H1 (cell line): ENCODE results near the gene PDE8B. TPM values are rescaled to one million over a fixed set of nuclear protein-coding genes. Genes with fewer than 3 reads are reported as not detected.

ENCODE experiments used
- CTCF ChIA-PET: fragments of 300-600 bp; sonication (Branson Sonifier 250); formaldehyde crosslinking; loops from one replicate; lab custom pipeline; 2021; ENCODE audit not compliant: partially characterized antibody; lab: Charles Lee
- POLR2A ChIA-PET: fragments of 300-600 bp; sonication (Branson Sonifier 250); formaldehyde crosslinking; loops from one replicate; lab custom pipeline; 2021; ENCODE audit warnings: inconsistent platforms; ENCODE audit not compliant: partially characterized antibody; lab: Charles Lee
- DNase-seq, 2 experiments: peaks; one replicate each; pipeline versions ENCODE4 v3.0.0 to v3.0.0-alpha.2; 2010 to 2022; ENCODE audit warnings: low spot score in 2 of 2, low read depth in 1 of 2, mixed read lengths in 1 of 2
- FAIRE-seq: peaks from 2 replicates; lab custom pipeline; 2011; peaks lifted over from hg19 to GRCh38; lab: Jason Lieb, UNC
- H2AFZ ChIP-seq: 2 replicates; pipeline ENCODE4 v1.8.1; 2012; ENCODE audit warnings: low read length, inconsistent platforms
- H2AK5ac ChIP-seq: 2 replicates; pipeline ENCODE4 v1.6.1; 2013; ENCODE audit warnings: low read depth, low read length
- H2BK120ac ChIP-seq: replicated peaks from 2 replicates; pipeline ENCODE3; 2013; ENCODE audit warnings: low read depth, low read length, inconsistent platforms
- H2BK12ac ChIP-seq: 2 replicates; pipeline ENCODE4 v1.6.1; 2013; ENCODE audit warnings: low read depth, low read length
- H2BK15ac ChIP-seq: 2 replicates; pipeline ENCODE4 v1.6.1; 2013; ENCODE audit warnings: low read length
- H2BK20ac ChIP-seq: 2 replicates; pipeline ENCODE4 v1.6.1; 2013; ENCODE audit warnings: low read length
- H2BK5ac ChIP-seq: 2 replicates; pipeline ENCODE4 v1.6.1; 2013; ENCODE audit warnings: low read depth, low read length
- H3K14ac ChIP-seq: 2 replicates; pipeline ENCODE4 v1.6.1; 2013; ENCODE audit warnings: inconsistent platforms; ENCODE audit not compliant: insufficient read length
- H3K18ac ChIP-seq: 2 replicates; pipeline ENCODE4 v1.6.1; 2013; ENCODE audit warnings: low read length; ENCODE audit errors: extremely low read depth
- H3K23ac ChIP-seq: 2 replicates; pipeline ENCODE4 v1.6.1; 2013; ENCODE audit warnings: inconsistent platforms; ENCODE audit not compliant: insufficient read length
- H3K23me2 ChIP-seq: 2 replicates; pipeline ENCODE4 v1.6.1; 2013; ENCODE audit warnings: low read depth, low read length
- H3K27ac ChIP-seq: 2 replicates; pipeline ENCODE4 v1.6.1; 2011; ENCODE audit warnings: low read depth, low read length, inconsistent platforms
- H3K27me3 ChIP-seq, 4 experiments: replicated peaks in 1 of 4; 1 replicate in 1 of 4; 2 replicates in 3 of 4; pipeline versions ENCODE4 v1.6.1 to v1.8.1; 2011 to 2013; ENCODE audit warnings: low read length in 3 of 4, mild to moderate bottlenecking in 3 of 4, inconsistent platforms in 2 of 4, mixed read lengths in 2 of 4, moderate library complexity in 1 of 4; ENCODE audit not compliant: control insufficient read depth in 3 of 4, insufficient read depth in 3 of 4; ENCODE audit errors: extremely low read depth in 1 of 4
- H3K36me3 ChIP-seq, 4 experiments: 2 replicates each; pipeline versions ENCODE4 v1.6.1 to v1.8.1; 2011 to 2013; ENCODE audit warnings: mild to moderate bottlenecking in 4 of 4, low read length in 3 of 4, moderate library complexity in 2 of 4, control low read depth in 1 of 4, inconsistent platforms in 1 of 4; ENCODE audit not compliant: insufficient read depth in 4 of 4, control insufficient read depth in 2 of 4
- H3K4ac ChIP-seq: replicated peaks from 2 replicates; pipeline ENCODE3; 2013; ENCODE audit warnings: low read length, low read depth, mixed read lengths, inconsistent platforms; ENCODE audit not compliant: insufficient read length
- H3K4me1 ChIP-seq, 4 experiments: replicated peaks in 1 of 4; 1 replicate in 1 of 4; 2 replicates in 3 of 4; pipeline versions ENCODE4 v1.6.1 to v1.8.1; 2011 to 2013; ENCODE audit warnings: low read length in 3 of 4, inconsistent platforms in 2 of 4, mixed read lengths in 1 of 4; ENCODE audit not compliant: insufficient read depth in 4 of 4, control insufficient read depth in 3 of 4
- H3K4me2 ChIP-seq, 2 experiments: 2 replicates each; pipeline versions ENCODE4 v1.6.1 to v1.8.1; 2011 to 2013; ENCODE audit warnings: low read depth in 2 of 2, low read length in 2 of 2, control low read depth in 1 of 2, inconsistent platforms in 1 of 2, mild to moderate bottlenecking in 1 of 2; ENCODE audit not compliant: insufficient read depth in 1 of 2
- H3K4me3 ChIP-seq, 4 experiments: fragments of 200-600, 300-600 bp in 1 of 4; sonication (generic), shearing (Covaris generic), sonication (Bioruptor Twin) in 1 of 4; 2 replicates each; pipeline versions ENCODE4 v1.5.1 to v1.8.1; 2011 to 2016; ENCODE audit warnings: low read length in 4 of 4, low read depth in 3 of 4, control low read depth in 2 of 4, inconsistent platforms in 2 of 4, mild to moderate bottlenecking in 2 of 4, mixed read lengths in 1 of 4, moderate library complexity in 1 of 4; ENCODE audit not compliant: insufficient read depth in 2 of 4; ENCODE audit errors: extremely low read depth in 1 of 4
- H3K56ac ChIP-seq: replicated peaks from 2 replicates; pipeline ENCODE3; 2013; ENCODE audit warnings: low read depth, mild to moderate bottlenecking, mixed read lengths, low read length, inconsistent platforms; ENCODE audit not compliant: insufficient read length
- H3K79me1 ChIP-seq: 2 replicates; pipeline ENCODE4 v1.6.1; 2013; ENCODE audit warnings: low read depth, low read length, control low read depth
- H3K79me2 ChIP-seq, 2 experiments: 2 replicates each; pipeline versions ENCODE4 v1.6.1 to v1.8.1; 2012 to 2013; ENCODE audit warnings: low read length in 2 of 2, mild to moderate bottlenecking in 2 of 2, inconsistent platforms in 1 of 2; ENCODE audit not compliant: insufficient read depth in 2 of 2, control insufficient read depth in 1 of 2
- H3K9ac ChIP-seq, 4 experiments: replicated peaks in 1 of 4; 1 replicate in 1 of 4; 2 replicates in 3 of 4; pipeline versions ENCODE4 v1.6.1 to v1.8.1; 2011 to 2013; ENCODE audit warnings: low read depth in 3 of 4, low read length in 3 of 4, control low read depth in 2 of 4, mild to moderate bottlenecking in 2 of 4, moderate library complexity in 2 of 4, inconsistent platforms in 1 of 4; ENCODE audit errors: extremely low read depth in 1 of 4
- H3K9me3 ChIP-seq, 2 experiments: 2 replicates each; pipeline versions ENCODE4 v1.6.1 to v1.8.1; 2012 to 2013; ENCODE audit warnings: mild to moderate bottlenecking in 2 of 2, moderate library complexity in 2 of 2, control low read depth in 1 of 2, inconsistent platforms in 1 of 2, low read depth in 1 of 2, low read length in 1 of 2, mixed read lengths in 1 of 2; ENCODE audit not compliant: insufficient read depth in 2 of 2
- H4K20me1 ChIP-seq, 2 experiments: replicated peaks in 1 of 2; 2 replicates each; pipeline versions ENCODE3 to v1.8.1; 2011 to 2013; ENCODE audit warnings: inconsistent platforms in 2 of 2, low read length in 2 of 2, mild to moderate bottlenecking in 1 of 2; ENCODE audit not compliant: insufficient read depth in 2 of 2, control insufficient read depth in 1 of 2
- H4K5ac ChIP-seq: 2 replicates; pipeline ENCODE4 v1.6.1; 2013; ENCODE audit warnings: low read length, low read depth, mixed read lengths, inconsistent platforms; ENCODE audit not compliant: insufficient read length
- H4K8ac ChIP-seq: 2 replicates; pipeline ENCODE4 v1.8.0; 2013; ENCODE audit warnings: mild to moderate bottlenecking, moderate library complexity, low read length, inconsistent platforms; ENCODE audit not compliant: insufficient read depth; ENCODE audit errors: extremely low read depth
- H4K91ac ChIP-seq: replicated peaks from 2 replicates; pipeline ENCODE3; 2013; ENCODE audit warnings: low read length, mixed read lengths, inconsistent platforms; ENCODE audit not compliant: insufficient read length
- EP300 ChIP-seq, 2 experiments: IDR thresholded peaks; 1 replicate in 1 of 2; 2 replicates in 1 of 2; pipeline ENCODE4 v1.6.1; 2011 to 2012; ENCODE audit warnings: low read depth in 2 of 2, low read length in 2 of 2, mild to moderate bottlenecking in 2 of 2, borderline replicate concordance in 1 of 2, inconsistent platforms in 1 of 2, moderate library complexity in 1 of 2
- KDM5A ChIP-seq: fragments of 200-600 bp; IDR thresholded peaks from 2 replicates; pipeline ENCODE4 v1.7.1; 2012; ENCODE audit warnings: mild to moderate bottlenecking, low read length, inconsistent platforms, mixed read lengths
- SIRT6 ChIP-seq: IDR thresholded peaks from one replicate; pipeline ENCODE4 v1.7.1; 2012; ENCODE audit warnings: low read length, inconsistent platforms
- TAF1 ChIP-seq: IDR thresholded peaks from 2 replicates; pipeline ENCODE4 v1.6.1; 2011; ENCODE audit warnings: mild to moderate bottlenecking, low read depth, low read length
- TCF12 ChIP-seq: IDR thresholded peaks from 2 replicates; pipeline ENCODE4 v1.6.1; 2011; ENCODE audit warnings: low read depth, mild to moderate bottlenecking, low read length
- WGBS, 2 experiments: shearing (Covaris generic) in 1 of 2; methylation state at CpG; one replicate each; pipeline versions ENCODE4 v1.1.6 to v1.1.7; 2013 to 2015; ENCODE audit warnings: low lambda C conversion rate in 2 of 2, mixed read lengths in 2 of 2, inconsistent platforms in 1 of 2, low coverage in 1 of 2, missing lambda C conversion rate in 1 of 2; ENCODE audit not compliant: insufficient replicate concordance in 2 of 2, insufficient coverage in 1 of 2, insufficient read length in 1 of 2; ENCODE audit errors: extremely low coverage in 1 of 2, missing lambda C conversion rate in 1 of 2; 5-methylcytosine and 5-hydroxymethylcytosine counted together
- polyA plus RNA-seq, 7 experiments: library from polyadenylated mRNA; depleted of rRNA in 3 of 7; stranded (reverse) in 5 of 7; unstranded in 2 of 7; fragments of >200 nt in 5 of 7; fragments of 200-250 nt in 2 of 7; gene quantifications; 1 replicate in 5 of 7; 2 replicates in 1 of 7; 4 replicates in 1 of 7; pipeline versions ENCODE4 v1.2.1 to v1.2.3, GENCODE V29; 2011 to 2013; ENCODE audit warnings: missing spikeins in 2 of 7, mixed read lengths in 2 of 7
- total RNA-seq: library from RNA; stranded (reverse); fragmentation: NEBNext Ultra II Directional; extraction: Animal tissue kit (Norgen Biotek cat#: 25700); gene quantifications from 2 replicates; pipeline ENCODE4 v1.2.1, GENCODE V29; 2021

Gene PDE8B
- total and polyA plus RNA-seq, 2 of the 8 experiments (the other 6 are each of a cell fraction or from before 2014, with no cell fraction given) = 0.32 to 1.1 TPM

- Histone ChIP-seq H3K23ac (no peak overlapping the region), H3K23me2 (no peaks in the 10 kb centered on the region), H3K14ac (no peak overlapping the region), H3K27me3 (no peaks in the 10 kb centered on the region), H3K18ac (no peak overlapping the region), H3K9me3 (no peaks in the 10 kb centered on the region), H2BK5ac (no peak overlapping the region), H3K4me3 (no peak overlapping the region), H2BK120ac (no peak overlapping the region), H4K5ac (no peak overlapping the region), H2BK15ac (no peak overlapping the region), H4K91ac (no peak overlapping the region), H3K4me1 (peaks cover 0 to 5% (median 0%) of the 10 kb centered on the region in 4 experiments; a peak in 1 of 7 replicates), H3K27ac (no peak overlapping the region), H3K79me2 (no peaks in the 10 kb centered on the region), H3K36me3 (no peaks in the 10 kb centered on the region), H3K4me2 (no peak overlapping the region), H2AFZ (0 out of 2 replicates have a peak overlapping the region, but pooled peaks have one; percentile 2), H2BK12ac (no peak overlapping the region), H4K20me1 (no peaks in the 10 kb centered on the region), H3K79me1 (no peaks in the 10 kb centered on the region), H3K4ac (no peak overlapping the region), H3K56ac (no peak overlapping the region), H2AK5ac (no peak overlapping the region), H4K8ac (no peak overlapping the region), H2BK20ac (no peak overlapping the region), H3K9ac (no peak overlapping the region)
- DNase-seq (no peak), FAIRE-seq (no peak)
- 89% methylated on average over 1 of the region's 1 CpG; no CpG with 5 or more reads in 1 of the 2 experiments for WGBS, 2 experiments
- CTCF ChIA-PET = interaction anchor here (0.6 to 1.1 kb wide), 3 partner anchors 17 to 253 kb away, joined by 3 read pairs; no protein-coding TSS in a partner anchor
- TF ChIP-seq KDM5A (no peak), TCF12 (no peak), TAF1 (no peak), EP300 (IDR thresholded peaks at IDR 0.05; ENCODE audit: borderline replicate concordance in 1 of 2, low read depth in 2 of 2, low read length in 2 of 2) (no peak), SIRT6 (no peak)
- POLR2A ChIA-PET = no interaction called here
Observed at GRCh38 chr5:77396017-77396416, 185.5 kb downstream of the PDE8B start.
